Right lobe of liver (tissue), 4 donors: ENCODE data around the gene ZMYND11.

Experiments used
- CTCF ChIP-seq, 4 donors: fragments of 200-600 bp in 3 of 4; fragments of 450-650 bp in 1 of 4; IDR thresholded peaks; one replicate each; pipeline versions ENCODE4 v1.5.1 to v1.8.0; 2016 to 2022; ENCODE audit warnings: antibody characterized with exemption in 4 of 4, mild to moderate bottlenecking in 2 of 4
- POLR2A ChIP-seq: fragments of 450-650 bp; IDR thresholded peaks from one replicate; pipeline ENCODE4 v1.6.1; 2017; ENCODE audit warnings: antibody characterized with exemption, mild to moderate bottlenecking
- donor health status: DM: no; HTN: no; CAD: no.
- donor health status: DM: no; HTN: no; CAD: no.
- donor health status: DM: no; HTN: yes; CAD: no.

- TF ChIP-seq CTCF (IDR thresholded peaks at IDR 0.05) (no peak), POLR2A (no peak)
Measured at GRCh38 chr10:273088-273487, 137.8 kb downstream of the ZMYND11 start.
